Epithelial cell of proximal tubule (primary cell): ENCODE results near the gene IL9. TPM values are rescaled to one million over a fixed set of nuclear protein-coding genes. Genes with fewer than 3 reads are reported as not detected.

ENCODE experiments used
- DNase-seq: peaks from one replicate; pipeline ENCODE4 v3.0.0-alpha.2; 2011; ENCODE audit warnings: low read depth
- H3K4me3 ChIP-seq: 2 replicates; pipeline ENCODE4 v1.5.1; 2011; ENCODE audit warnings: low read depth, mild to moderate bottlenecking, low read length
- CTCF ChIP-seq: conservative IDR thresholded peaks from 2 replicates; pipeline ENCODE4 v1.5.1; 2012; ENCODE audit warnings: low read depth, mild to moderate bottlenecking, low read length
- total RNA-seq: library from RNA; depleted of rRNA; stranded (reverse); fragments of >200 nt; gene quantifications from 2 replicates; pipeline ENCODE4 v1.2.3, GENCODE V29; 2015

Gene IL9
- total RNA-seq, 1 donor from 2014 or later: not detected

DNA sequence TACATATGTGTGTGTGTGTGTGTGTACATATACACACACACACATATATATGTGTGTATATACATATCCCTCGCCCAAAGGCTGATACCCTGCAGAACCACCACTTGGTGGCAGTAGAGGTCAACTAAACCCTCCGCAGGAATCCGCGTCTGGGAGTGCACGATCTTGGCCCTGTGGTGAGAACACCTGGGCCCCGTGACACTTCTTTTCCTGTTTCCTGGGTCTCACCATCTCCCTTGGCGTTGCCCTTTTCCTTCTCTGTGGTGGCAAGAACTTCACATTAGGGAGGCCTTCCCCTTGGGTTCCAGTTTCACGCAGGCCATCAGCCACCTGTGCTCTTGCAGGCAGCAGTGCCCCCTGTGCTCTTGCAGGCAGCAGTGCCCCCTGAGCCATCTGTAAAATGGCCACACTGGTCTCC is 8.2 kb downstream of the IL9 start:
- no peak overlapping the region for H3K4me3 ChIP-seq
- peak; percentile 84 for TF ChIP-seq CTCF
- no peak for DNase-seq

- H3K4me3 ChIP-seq: no peak overlapping the region
- no peak for TF ChIP-seq CTCF
- no peak for DNase-seq
These were observed 9.5 kb downstream of the IL9 start for GRCh38 chr5:135886136-135886535.

- DNase-seq: no peak
- H3K4me3 ChIP-seq: no peak overlapping the region
- no peak for TF ChIP-seq CTCF
These were observed 10.6 kb downstream of the IL9 start for GRCh38 chr5:135885031-135885430.

- DNase-seq: no peak
- H3K4me3 ChIP-seq: no peak overlapping the region
- peak; percentile 17 for TF ChIP-seq CTCF
These were observed 12.2 kb downstream of the IL9 start for GRCh38 chr5:135883441-135883840.

DNA sequence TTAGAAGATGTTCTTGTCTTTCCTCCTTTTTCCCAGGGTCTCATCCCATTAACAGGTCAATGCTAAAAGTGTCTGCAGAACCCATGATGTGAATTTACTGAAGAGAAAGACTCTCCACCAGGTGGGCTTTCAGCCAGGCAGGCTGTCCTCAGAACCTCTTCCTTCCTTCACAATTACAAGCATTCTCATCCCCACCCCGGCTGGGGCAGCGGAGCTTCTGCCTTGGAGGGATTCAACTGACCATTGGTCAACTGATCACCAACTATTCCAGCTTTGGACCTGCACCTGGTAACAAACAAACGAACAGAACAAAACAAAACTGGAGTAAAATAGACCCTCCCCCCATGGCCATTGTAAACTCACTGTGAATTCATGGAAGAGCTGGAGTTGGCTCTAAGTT is 12.6 kb downstream of the IL9 start:
- no peak overlapping the region for H3K4me3 ChIP-seq
- TF ChIP-seq CTCF: no peak
- DNase-seq: no peak

- H3K4me3 ChIP-seq: no peak overlapping the region
- TF ChIP-seq CTCF: no peak
- DNase-seq: no peak
These were observed 13.8 kb downstream of the IL9 start for GRCh38 chr5:135881819-135882218.

GRCh38 chr5:135881244-135881643 is 14.4 kb downstream of the IL9 start:
- H3K4me3 ChIP-seq: no peak overlapping the region
- DNase-seq: no peak
- no peak for TF ChIP-seq CTCF
